H1 (cell line): Measurements from ENCODE around the gene RNFT2. TPM values are rescaled to one million over a fixed set of nuclear protein-coding genes. Genes with fewer than 3 reads are reported as not detected.

Experiments
- CTCF ChIA-PET: fragments of 300-600 bp; sonication (Branson Sonifier 250); formaldehyde crosslinking; loops from one replicate; lab custom pipeline; 2021; ENCODE audit not compliant: partially characterized antibody; lab: Charles Lee
- POLR2A ChIA-PET: fragments of 300-600 bp; sonication (Branson Sonifier 250); formaldehyde crosslinking; loops from one replicate; lab custom pipeline; 2021; ENCODE audit warnings: inconsistent platforms; ENCODE audit not compliant: partially characterized antibody; lab: Charles Lee
- DNase-seq, 2 experiments: peaks; one replicate each; pipeline versions ENCODE4 v3.0.0 to v3.0.0-alpha.2; 2010 to 2022; ENCODE audit warnings: low spot score in 2 of 2, low read depth in 1 of 2, mixed read lengths in 1 of 2
- FAIRE-seq: peaks from 2 replicates; lab custom pipeline; 2011; peaks lifted over from hg19 to GRCh38; lab: Jason Lieb, UNC
- H2AFZ ChIP-seq: 2 replicates; pipeline ENCODE4 v1.8.1; 2012; ENCODE audit warnings: low read length, inconsistent platforms
- H2AK5ac ChIP-seq: 2 replicates; pipeline ENCODE4 v1.6.1; 2013; ENCODE audit warnings: low read depth, low read length
- H2BK120ac ChIP-seq: replicated peaks from 2 replicates; pipeline ENCODE3; 2013; ENCODE audit warnings: low read depth, low read length, inconsistent platforms
- H2BK12ac ChIP-seq: 2 replicates; pipeline ENCODE4 v1.6.1; 2013; ENCODE audit warnings: low read depth, low read length
- H2BK15ac ChIP-seq: 2 replicates; pipeline ENCODE4 v1.6.1; 2013; ENCODE audit warnings: low read length
- H2BK20ac ChIP-seq: 2 replicates; pipeline ENCODE4 v1.6.1; 2013; ENCODE audit warnings: low read length
- H2BK5ac ChIP-seq: 2 replicates; pipeline ENCODE4 v1.6.1; 2013; ENCODE audit warnings: low read depth, low read length
- H3K14ac ChIP-seq: 2 replicates; pipeline ENCODE4 v1.6.1; 2013; ENCODE audit warnings: inconsistent platforms; ENCODE audit not compliant: insufficient read length
- H3K18ac ChIP-seq: 2 replicates; pipeline ENCODE4 v1.6.1; 2013; ENCODE audit warnings: low read length; ENCODE audit errors: extremely low read depth
- H3K23ac ChIP-seq: 2 replicates; pipeline ENCODE4 v1.6.1; 2013; ENCODE audit warnings: inconsistent platforms; ENCODE audit not compliant: insufficient read length
- H3K23me2 ChIP-seq: 2 replicates; pipeline ENCODE4 v1.6.1; 2013; ENCODE audit warnings: low read depth, low read length
- H3K27ac ChIP-seq: 2 replicates; pipeline ENCODE4 v1.6.1; 2011; ENCODE audit warnings: low read depth, low read length, inconsistent platforms
- H3K27me3 ChIP-seq, 4 experiments: replicated peaks in 1 of 4; 1 replicate in 1 of 4; 2 replicates in 3 of 4; pipeline versions ENCODE4 v1.6.1 to v1.8.1; 2011 to 2013; ENCODE audit warnings: low read length in 3 of 4, mild to moderate bottlenecking in 3 of 4, inconsistent platforms in 2 of 4, mixed read lengths in 2 of 4, moderate library complexity in 1 of 4; ENCODE audit not compliant: control insufficient read depth in 3 of 4, insufficient read depth in 3 of 4; ENCODE audit errors: extremely low read depth in 1 of 4
- H3K36me3 ChIP-seq, 4 experiments: 2 replicates each; pipeline versions ENCODE4 v1.6.1 to v1.8.1; 2011 to 2013; ENCODE audit warnings: mild to moderate bottlenecking in 4 of 4, low read length in 3 of 4, moderate library complexity in 2 of 4, control low read depth in 1 of 4, inconsistent platforms in 1 of 4; ENCODE audit not compliant: insufficient read depth in 4 of 4, control insufficient read depth in 2 of 4
- H3K4ac ChIP-seq: replicated peaks from 2 replicates; pipeline ENCODE3; 2013; ENCODE audit warnings: low read length, low read depth, mixed read lengths, inconsistent platforms; ENCODE audit not compliant: insufficient read length
- H3K4me1 ChIP-seq, 4 experiments: replicated peaks in 1 of 4; 1 replicate in 1 of 4; 2 replicates in 3 of 4; pipeline versions ENCODE4 v1.6.1 to v1.8.1; 2011 to 2013; ENCODE audit warnings: low read length in 3 of 4, inconsistent platforms in 2 of 4, mixed read lengths in 1 of 4; ENCODE audit not compliant: insufficient read depth in 4 of 4, control insufficient read depth in 3 of 4
- H3K4me2 ChIP-seq, 2 experiments: 2 replicates each; pipeline versions ENCODE4 v1.6.1 to v1.8.1; 2011 to 2013; ENCODE audit warnings: low read depth in 2 of 2, low read length in 2 of 2, control low read depth in 1 of 2, inconsistent platforms in 1 of 2, mild to moderate bottlenecking in 1 of 2; ENCODE audit not compliant: insufficient read depth in 1 of 2
- H3K4me3 ChIP-seq, 4 experiments: fragments of 200-600, 300-600 bp in 1 of 4; sonication (generic), shearing (Covaris generic), sonication (Bioruptor Twin) in 1 of 4; 2 replicates each; pipeline versions ENCODE4 v1.5.1 to v1.8.1; 2011 to 2016; ENCODE audit warnings: low read length in 4 of 4, low read depth in 3 of 4, control low read depth in 2 of 4, inconsistent platforms in 2 of 4, mild to moderate bottlenecking in 2 of 4, mixed read lengths in 1 of 4, moderate library complexity in 1 of 4; ENCODE audit not compliant: insufficient read depth in 2 of 4; ENCODE audit errors: extremely low read depth in 1 of 4
- H3K56ac ChIP-seq: replicated peaks from 2 replicates; pipeline ENCODE3; 2013; ENCODE audit warnings: low read depth, mild to moderate bottlenecking, mixed read lengths, low read length, inconsistent platforms; ENCODE audit not compliant: insufficient read length
- H3K79me1 ChIP-seq: 2 replicates; pipeline ENCODE4 v1.6.1; 2013; ENCODE audit warnings: low read depth, low read length, control low read depth
- H3K79me2 ChIP-seq, 2 experiments: 2 replicates each; pipeline versions ENCODE4 v1.6.1 to v1.8.1; 2012 to 2013; ENCODE audit warnings: low read length in 2 of 2, mild to moderate bottlenecking in 2 of 2, inconsistent platforms in 1 of 2; ENCODE audit not compliant: insufficient read depth in 2 of 2, control insufficient read depth in 1 of 2
- H3K9ac ChIP-seq, 4 experiments: replicated peaks in 1 of 4; 1 replicate in 1 of 4; 2 replicates in 3 of 4; pipeline versions ENCODE4 v1.6.1 to v1.8.1; 2011 to 2013; ENCODE audit warnings: low read depth in 3 of 4, low read length in 3 of 4, control low read depth in 2 of 4, mild to moderate bottlenecking in 2 of 4, moderate library complexity in 2 of 4, inconsistent platforms in 1 of 4; ENCODE audit errors: extremely low read depth in 1 of 4
- H3K9me3 ChIP-seq, 2 experiments: 2 replicates each; pipeline versions ENCODE4 v1.6.1 to v1.8.1; 2012 to 2013; ENCODE audit warnings: mild to moderate bottlenecking in 2 of 2, moderate library complexity in 2 of 2, control low read depth in 1 of 2, inconsistent platforms in 1 of 2, low read depth in 1 of 2, low read length in 1 of 2, mixed read lengths in 1 of 2; ENCODE audit not compliant: insufficient read depth in 2 of 2
- H4K20me1 ChIP-seq, 2 experiments: replicated peaks in 1 of 2; 2 replicates each; pipeline versions ENCODE3 to v1.8.1; 2011 to 2013; ENCODE audit warnings: inconsistent platforms in 2 of 2, low read length in 2 of 2, mild to moderate bottlenecking in 1 of 2; ENCODE audit not compliant: insufficient read depth in 2 of 2, control insufficient read depth in 1 of 2
- H4K5ac ChIP-seq: 2 replicates; pipeline ENCODE4 v1.6.1; 2013; ENCODE audit warnings: low read length, low read depth, mixed read lengths, inconsistent platforms; ENCODE audit not compliant: insufficient read length
- H4K8ac ChIP-seq: 2 replicates; pipeline ENCODE4 v1.8.0; 2013; ENCODE audit warnings: mild to moderate bottlenecking, moderate library complexity, low read length, inconsistent platforms; ENCODE audit not compliant: insufficient read depth; ENCODE audit errors: extremely low read depth
- H4K91ac ChIP-seq: replicated peaks from 2 replicates; pipeline ENCODE3; 2013; ENCODE audit warnings: low read length, mixed read lengths, inconsistent platforms; ENCODE audit not compliant: insufficient read length
- ASH2L ChIP-seq: fragments of 200-600, 300-600 bp; sonication (generic); IDR thresholded peaks from one replicate; pipeline ENCODE4 v1.7.1; 2017; ENCODE audit warnings: low read length
- CHD2 ChIP-seq: IDR thresholded peaks from 2 replicates; pipeline ENCODE4 v1.6.1; 2012; ENCODE audit warnings: low read length, improper control_type of control experiment
- CREB1 ChIP-seq: IDR thresholded peaks from 2 replicates; pipeline ENCODE4 v1.6.1; 2012; ENCODE audit warnings: inconsistent platforms
- EP300 ChIP-seq, 2 experiments: IDR thresholded peaks; 1 replicate in 1 of 2; 2 replicates in 1 of 2; pipeline ENCODE4 v1.6.1; 2011 to 2012; ENCODE audit warnings: low read depth in 2 of 2, low read length in 2 of 2, mild to moderate bottlenecking in 2 of 2, borderline replicate concordance in 1 of 2, inconsistent platforms in 1 of 2, moderate library complexity in 1 of 2
- GTF2F1 ChIP-seq: IDR thresholded peaks from 2 replicates; pipeline ENCODE4 v1.6.1; 2012; ENCODE audit warnings: low read depth, low read length, improper control_type of control experiment, borderline replicate concordance
- NANOG ChIP-seq: IDR thresholded peaks from 2 replicates; pipeline ENCODE4 v1.6.1; 2011; ENCODE audit warnings: low read length, low read depth, mild to moderate bottlenecking, inconsistent platforms; ENCODE audit not compliant: insufficient read depth, poor library complexity, severe bottlenecking
- PHF8 ChIP-seq: fragments of 200-600 bp; sonication (generic); conservative IDR thresholded peaks from 2 replicates; pipeline ENCODE4 v1.7.1; 2012; ENCODE audit warnings: low read depth, mild to moderate bottlenecking, inconsistent platforms, low read length, moderate library complexity
- RXRA ChIP-seq: IDR thresholded peaks from 2 replicates; pipeline ENCODE4 v1.6.1; 2011; ENCODE audit warnings: low read depth, mild to moderate bottlenecking, low read length, moderate library complexity; ENCODE audit not compliant: insufficient read depth
- SUZ12 ChIP-seq: fragments of 200-600 bp; sonication (generic); IDR thresholded peaks from 2 replicates; pipeline ENCODE4 v1.6.1; 2012; ENCODE audit warnings: mild to moderate bottlenecking, inconsistent platforms, low read length, moderate library complexity, mixed read lengths
- TEAD4 ChIP-seq: IDR thresholded peaks from 2 replicates; pipeline ENCODE4 v1.6.1; 2012; ENCODE audit warnings: low read depth, low read length, inconsistent platforms, mixed read lengths
- YY1 ChIP-seq: IDR thresholded peaks from 2 replicates; pipeline ENCODE4 v1.6.1; 2011; ENCODE audit warnings: low read depth, mild to moderate bottlenecking, low read length
- WGBS, 2 experiments: shearing (Covaris generic) in 1 of 2; methylation state at CpG; one replicate each; pipeline versions ENCODE4 v1.1.6 to v1.1.7; 2013 to 2015; ENCODE audit warnings: low lambda C conversion rate in 2 of 2, mixed read lengths in 2 of 2, inconsistent platforms in 1 of 2, low coverage in 1 of 2, missing lambda C conversion rate in 1 of 2; ENCODE audit not compliant: insufficient replicate concordance in 2 of 2, insufficient coverage in 1 of 2, insufficient read length in 1 of 2; ENCODE audit errors: extremely low coverage in 1 of 2, missing lambda C conversion rate in 1 of 2; 5-methylcytosine and 5-hydroxymethylcytosine counted together
- polyA plus RNA-seq, 7 experiments: library from polyadenylated mRNA; depleted of rRNA in 3 of 7; stranded (reverse) in 5 of 7; unstranded in 2 of 7; fragments of >200 nt in 5 of 7; fragments of 200-250 nt in 2 of 7; gene quantifications; 1 replicate in 5 of 7; 2 replicates in 1 of 7; 4 replicates in 1 of 7; pipeline versions ENCODE4 v1.2.1 to v1.2.3, GENCODE V29; 2011 to 2013; ENCODE audit warnings: missing spikeins in 2 of 7, mixed read lengths in 2 of 7
- total RNA-seq: library from RNA; stranded (reverse); fragmentation: NEBNext Ultra II Directional; extraction: Animal tissue kit (Norgen Biotek cat#: 25700); gene quantifications from 2 replicates; pipeline ENCODE4 v1.2.1, GENCODE V29; 2021
- TF ChIP-seq, protein P1 (sequence below): IDR thresholded peaks from 2 replicates; pipeline ENCODE4 v1.6.1; 2012; ENCODE audit warnings: inconsistent platforms
- TF ChIP-seq, protein P2 (sequence below): IDR thresholded peaks from 2 replicates; pipeline ENCODE4 v1.6.1; 2012; ENCODE audit warnings: inconsistent platforms

RNFT2 gene
- total and polyA plus RNA-seq, 2 of the 8 experiments (the other 6 are each of a cell fraction or from before 2014, with no cell fraction given), result 14.2 to 33.1 TPM

DNA sequence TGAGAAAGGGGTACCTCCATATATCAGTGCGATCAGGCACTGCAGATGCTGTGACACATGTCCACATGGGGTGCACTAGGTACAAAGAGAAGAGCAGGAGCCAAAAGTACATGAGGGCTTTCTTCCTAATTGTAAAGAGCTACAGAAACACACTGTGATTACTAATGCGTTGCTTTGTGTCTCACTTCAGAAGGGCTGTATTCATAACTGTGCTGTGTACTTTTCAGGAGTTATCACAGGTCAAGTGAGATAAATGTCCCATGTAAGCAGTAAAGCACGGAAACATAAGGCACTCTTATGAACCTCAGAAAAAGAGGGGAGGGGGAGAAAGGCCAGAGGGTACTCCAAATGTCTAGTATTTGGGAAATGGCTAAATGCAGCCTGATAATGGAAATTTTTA, 10.9 kb upstream of the RNFT2 start:
- Histone ChIP-seq H3K79me2 (peaks cover 0 to 51% of the 10 kb centered on the region in 2 experiments; a peak in 2 of 4 replicates), H2BK12ac (no peak overlapping the region), H3K36me3 (peaks cover 0 to 7% (median 0%) of the 10 kb centered on the region in 4 experiments; a peak in 1 of 8 replicates), H3K4me3 (no peak overlapping the region), H3K23ac (no peak overlapping the region), H3K27me3 (no peaks in the 10 kb centered on the region), H3K4ac (no peak overlapping the region), H2BK15ac (no peak overlapping the region), H3K4me2 (peak overlapping the region in 1 of 2 experiments; percentile 7; a peak in 1 of 4 replicates), H3K23me2 (no peaks in the 10 kb centered on the region), H3K79me1 (peaks cover 13% of the 10 kb centered on the region; the same call in 1 of the 2 replicates), H3K56ac (no peak overlapping the region), H3K9ac (no peak overlapping the region; a peak in 1 of 7 replicates), H3K14ac (no peak overlapping the region), H2BK5ac (no peak overlapping the region), H3K9me3 (no peaks in the 10 kb centered on the region), H4K8ac (no peak overlapping the region), H2BK20ac (no peak overlapping the region), H2AK5ac (no peak overlapping the region), H4K20me1 (peaks cover 0 to 6% of the 10 kb centered on the region in 2 experiments), H4K91ac (no peak overlapping the region), H3K18ac (no peak overlapping the region), H2BK120ac (no peak overlapping the region), H3K27ac (no peak overlapping the region), H4K5ac (no peak overlapping the region), H2AFZ (no peak overlapping the region), H3K4me1 (peaks cover 0 to 3% (median under 1%) of the 10 kb centered on the region in 4 experiments; a peak in 4 of 7 replicates)
- ChIA-PET POLR2A (interaction anchor here (0.6 kb wide), 1 partner anchor 396 kb away, joined by 3 read pairs; no protein-coding TSS in a partner anchor), CTCF (interaction anchor here (1.0 to 1.4 kb wide), 5 partner anchors 18 to 155 kb away, joined by 3 to 7 read pairs (median 3); no protein-coding TSS in a partner anchor)
- DNase-seq (no peak), FAIRE-seq (no peak)
- WGBS, 2 experiments, result 91% methylated on average over 3 of the region's 3 CpGs; no CpG with 5 or more reads in 1 of the 2 experiments
- TF ChIP-seq YY1, result no peak
- TF ChIP-seq PHF8, result no peak
- no peak for TF ChIP-seq CHD2
- TF ChIP-seq EP300 (IDR thresholded peaks at IDR 0.05; ENCODE audit: borderline replicate concordance in 1 of 2, low read depth in 2 of 2, low read length in 2 of 2), result no peak
- no peak for TF ChIP-seq TEAD4
- TF ChIP-seq CREB1, result no peak
- TF ChIP-seq GTF2F1, result no peak
- no peak for TF ChIP-seq RXRA
- TF ChIP-seq SUZ12, result no peak
- TF ChIP-seq, protein P1, sequence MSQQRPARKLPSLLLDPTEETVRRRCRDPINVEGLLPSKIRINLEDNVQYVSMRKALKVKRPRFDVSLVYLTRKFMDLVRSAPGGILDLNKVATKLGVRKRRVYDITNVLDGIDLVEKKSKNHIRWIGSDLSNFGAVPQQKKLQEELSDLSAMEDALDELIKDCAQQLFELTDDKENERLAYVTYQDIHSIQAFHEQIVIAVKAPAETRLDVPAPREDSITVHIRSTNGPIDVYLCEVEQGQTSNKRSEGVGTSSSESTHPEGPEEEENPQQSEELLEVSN, result no peak
- TF ChIP-seq NANOG, result no peak
- TF ChIP-seq, protein P2, sequence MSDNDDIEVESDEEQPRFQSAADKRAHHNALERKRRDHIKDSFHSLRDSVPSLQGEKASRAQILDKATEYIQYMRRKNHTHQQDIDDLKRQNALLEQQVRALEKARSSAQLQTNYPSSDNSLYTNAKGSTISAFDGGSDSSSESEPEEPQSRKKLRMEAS, result no peak
- no peak for TF ChIP-seq ASH2L
